Fibroblast of lung (primary cell): ENCODE measurements around the gene MTHFR.

Source experiments
- CTCF ChIP-seq, 2 donors: IDR thresholded peaks in 1 of 2; conservative IDR thresholded peaks in 1 of 2; 1 replicate in 1 of 2; 2 replicates in 1 of 2; pipeline ENCODE4 v1.5.1; 2011 to 2012; ENCODE audit warnings: low read length in 2 of 2, control low read depth in 1 of 2, inconsistent platforms in 1 of 2, low read depth in 1 of 2, mild to moderate bottlenecking in 1 of 2
- EZH2 ChIP-seq: IDR thresholded peaks from 2 replicates; pipeline ENCODE4 v1.5.1; 2012; ENCODE audit warnings: low read length, control low read depth, mild to moderate bottlenecking; ENCODE audit errors: missing control alignments

- TF ChIP-seq CTCF (conservative IDR thresholded peaks at IDR 0.05 in 1 of 2, IDR thresholded peaks at IDR 0.05 in 1 of 2; ENCODE audit: low read depth in 1 of 2, low read length in 2 of 2) (no peak), EZH2 (no peak)
Observed at GRCh38 chr1:11845641-11846335, 40.0 kb upstream of the MTHFR start.
